ENCODE results near the gene SPRR2A.

Gene SPRR2A

DNA sequence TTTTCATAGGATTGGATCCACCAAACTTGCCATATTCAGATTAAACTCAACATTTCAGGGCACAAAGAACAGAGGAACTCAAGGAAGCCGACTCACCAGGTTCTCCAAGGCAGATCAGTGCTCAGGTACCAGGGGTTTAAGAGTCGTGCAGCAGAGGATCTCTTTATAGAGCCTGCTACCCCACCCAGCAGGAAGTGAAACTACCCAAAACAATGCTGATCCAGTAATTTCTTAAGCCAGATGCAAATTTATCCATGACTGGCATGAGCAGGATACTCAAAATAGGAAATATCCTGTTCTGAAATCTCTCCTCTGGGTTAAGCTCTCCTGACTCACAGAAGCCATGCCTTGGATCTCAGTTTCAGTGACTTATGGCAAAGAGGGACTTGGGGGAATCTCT is at the start of gene SPRR2A:
SPRR2A (minus strand) TSS at position 138 of the 400 bp plus-strand sequence. CDS start 777 bp downstream, outside the sequence.
- TF ChIP-seq, protein P1, sequence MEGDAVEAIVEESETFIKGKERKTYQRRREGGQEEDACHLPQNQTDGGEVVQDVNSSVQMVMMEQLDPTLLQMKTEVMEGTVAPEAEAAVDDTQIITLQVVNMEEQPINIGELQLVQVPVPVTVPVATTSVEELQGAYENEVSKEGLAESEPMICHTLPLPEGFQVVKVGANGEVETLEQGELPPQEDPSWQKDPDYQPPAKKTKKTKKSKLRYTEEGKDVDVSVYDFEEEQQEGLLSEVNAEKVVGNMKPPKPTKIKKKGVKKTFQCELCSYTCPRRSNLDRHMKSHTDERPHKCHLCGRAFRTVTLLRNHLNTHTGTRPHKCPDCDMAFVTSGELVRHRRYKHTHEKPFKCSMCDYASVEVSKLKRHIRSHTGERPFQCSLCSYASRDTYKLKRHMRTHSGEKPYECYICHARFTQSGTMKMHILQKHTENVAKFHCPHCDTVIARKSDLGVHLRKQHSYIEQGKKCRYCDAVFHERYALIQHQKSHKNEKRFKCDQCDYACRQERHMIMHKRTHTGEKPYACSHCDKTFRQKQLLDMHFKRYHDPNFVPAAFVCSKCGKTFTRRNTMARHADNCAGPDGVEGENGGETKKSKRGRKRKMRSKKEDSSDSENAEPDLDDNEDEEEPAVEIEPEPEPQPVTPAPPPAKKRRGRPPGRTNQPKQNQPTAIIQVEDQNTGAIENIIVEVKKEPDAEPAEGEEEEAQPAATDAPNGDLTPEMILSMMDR (IDR thresholded peaks at IDR 0.05; ENCODE audit: low read depth, low read length, poor library complexity, severe bottlenecking), result no peak
- no peak for TF ChIP-seq EZH2phosphoT487 (IDR thresholded peaks at IDR 0.05; ENCODE audit: borderline replicate concordance, low read length)
- no peaks in the 10 kb centered on the region for H3K9me2 ChIP-seq (replicated peaks; ENCODE audit: control insufficient read depth, low read length)
- 0 out of 2 replicates have a peak, but pooled peaks cover 2% of the 10 kb centered on the region for H3K4me1 ChIP-seq (ENCODE audit: control insufficient read depth, low read length)
- no peak within 1 kb of the TSS for H3K4me3 ChIP-seq (ENCODE audit: low read length)
- no peaks in the 10 kb centered on the region for H3K27me3 ChIP-seq (ENCODE audit: control insufficient read depth, low read length)
- H3F3A ChIP-seq (ENCODE audit: control insufficient read depth, insufficient read depth), result no peaks in the 10 kb centered on the region
- no peaks in the 10 kb centered on the region for H3K9me3 ChIP-seq (ENCODE audit: control insufficient read depth, insufficient read depth, low read length)
- H3K36me3 ChIP-seq (ENCODE audit: control insufficient read depth, low read length), result no peaks in the 10 kb centered on the region
- no peaks in the 10 kb centered on the region for H4K20me1 ChIP-seq (ENCODE audit: control insufficient read depth, insufficient read depth, low read depth, low read length)
- H3K4me2 ChIP-seq (ENCODE audit: low read length), result no peak within 1 kb of the TSS
- no peak within 1 kb of the TSS for H3K27ac ChIP-seq (ENCODE audit: low read depth, low read length)
- H3K79me2 ChIP-seq (ENCODE audit: control insufficient read depth, low read length), result no peaks in the 10 kb centered on the region

DNA sequence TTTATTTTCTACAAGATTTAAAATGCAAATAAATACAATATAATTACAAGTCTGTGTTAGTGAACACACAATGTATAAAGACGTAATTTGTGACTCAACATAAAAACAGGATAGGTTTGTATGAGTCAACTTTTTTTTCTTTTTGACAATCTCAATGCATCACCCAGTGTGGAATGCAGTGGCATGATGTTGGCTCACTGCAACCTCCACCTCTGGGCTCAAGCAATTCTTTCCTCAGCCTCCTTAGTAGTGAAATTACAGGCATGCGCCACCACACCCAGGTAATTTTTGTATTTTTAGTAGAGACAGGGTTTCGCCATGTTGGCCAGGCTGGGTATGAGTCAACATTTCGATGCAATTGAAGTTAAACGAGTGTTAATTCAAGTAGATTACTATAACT is 42.9 kb upstream of the SPRR2A start:
- H3K27me3 ChIP-seq (ENCODE audit: control insufficient read depth, low read length), result no peaks in the 10 kb centered on the region
- H3K27ac ChIP-seq (ENCODE audit: low read depth, low read length), result no peak overlapping the region
- H3K9me3 ChIP-seq (ENCODE audit: control insufficient read depth, insufficient read depth, low read length), result no peaks in the 10 kb centered on the region; the same call in 1 of the 2 replicates
- no peaks in the 10 kb centered on the region for H3K4me1 ChIP-seq (ENCODE audit: control insufficient read depth, low read length)
- no peaks in the 10 kb centered on the region for H4K20me1 ChIP-seq (ENCODE audit: control insufficient read depth, insufficient read depth, low read depth, low read length)
- TF ChIP-seq, protein P1 (IDR thresholded peaks at IDR 0.05; ENCODE audit: low read depth, low read length, poor library complexity, severe bottlenecking), result no peak
- no peak for TF ChIP-seq EZH2phosphoT487 (IDR thresholded peaks at IDR 0.05; ENCODE audit: borderline replicate concordance, low read length)
- H3F3A ChIP-seq (ENCODE audit: control insufficient read depth, insufficient read depth), result no peaks in the 10 kb centered on the region
- no peaks in the 10 kb centered on the region for H3K79me2 ChIP-seq (ENCODE audit: control insufficient read depth, low read length)
- no peak overlapping the region for H3K4me2 ChIP-seq (ENCODE audit: low read length)
- no peaks in the 10 kb centered on the region for H3K36me3 ChIP-seq (ENCODE audit: control insufficient read depth, low read length)
- no peaks in the 10 kb centered on the region for H3K9me2 ChIP-seq (replicated peaks; ENCODE audit: control insufficient read depth, low read length)
- H3K4me3 ChIP-seq (ENCODE audit: low read length), result no peak overlapping the region

DNA sequence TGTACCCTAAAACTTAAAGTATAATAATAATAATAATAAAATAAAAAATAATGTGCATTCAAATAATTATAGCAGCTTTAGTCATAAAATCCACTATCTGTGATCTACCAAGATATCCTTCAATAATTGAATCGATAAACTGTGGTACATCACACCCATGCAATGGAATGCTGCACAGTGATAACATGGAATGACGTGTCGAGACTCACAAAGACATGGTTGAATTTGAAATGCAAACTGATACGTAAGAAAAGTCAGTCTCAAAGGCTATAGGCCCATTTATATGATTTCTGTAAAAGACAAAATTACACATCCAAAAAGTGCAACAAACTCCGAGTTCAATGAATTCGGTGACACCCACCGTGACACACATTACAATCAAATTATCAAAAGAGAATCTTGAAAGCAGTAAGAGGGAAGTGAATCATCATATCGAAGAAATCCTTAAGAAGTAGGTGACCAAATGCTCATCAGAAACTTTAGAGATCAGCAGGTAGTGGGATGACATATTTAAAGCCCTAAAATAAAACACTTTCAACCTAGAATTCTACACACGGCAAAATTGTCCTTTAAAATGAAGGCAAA is 42.2 kb upstream of the SPRR2A start:
- H3K4me3 ChIP-seq (ENCODE audit: low read length), result no peak overlapping the region
- no peaks in the 10 kb centered on the region for H3K79me2 ChIP-seq (ENCODE audit: control insufficient read depth, low read length)
- no peaks in the 10 kb centered on the region for H4K20me1 ChIP-seq (ENCODE audit: control insufficient read depth, insufficient read depth, low read depth, low read length)
- H3K9me3 ChIP-seq (ENCODE audit: control insufficient read depth, insufficient read depth, low read length), result no peaks in the 10 kb centered on the region
- no peak overlapping the region for H3K27ac ChIP-seq (ENCODE audit: low read depth, low read length)
- no peaks in the 10 kb centered on the region for H3K36me3 ChIP-seq (ENCODE audit: control insufficient read depth, low read length)
- no peaks in the 10 kb centered on the region for H3K9me2 ChIP-seq (replicated peaks; ENCODE audit: control insufficient read depth, low read length)
- H3K4me2 ChIP-seq (ENCODE audit: low read length), result no peak overlapping the region
- H3K4me1 ChIP-seq (ENCODE audit: control insufficient read depth, low read length), result no peaks in the 10 kb centered on the region
- no peaks in the 10 kb centered on the region for H3F3A ChIP-seq (ENCODE audit: control insufficient read depth, insufficient read depth)
- H3K27me3 ChIP-seq (ENCODE audit: control insufficient read depth, low read length), result no peaks in the 10 kb centered on the region
- TF ChIP-seq, protein P1 (IDR thresholded peaks at IDR 0.05; ENCODE audit: low read depth, low read length, poor library complexity, severe bottlenecking), result no peak
- no peak for TF ChIP-seq EZH2phosphoT487 (IDR thresholded peaks at IDR 0.05; ENCODE audit: borderline replicate concordance, low read length)

All from DOHH2 (cell line).